Activated naive CD4-positive, alpha-beta T cell treated with anti-CD3 and anti-CD28 coated beads for 36 hours (primary cell): ENCODE measurements around the gene MLIP. TPM values are rescaled to one million over a fixed set of nuclear protein-coding genes. Genes with fewer than 3 reads are reported as not detected.
"Not testable (repeated sequence)": the region's sequence is repeated elsewhere in the genome, so short reads cannot be mapped to it uniquely, and the experiment has no call there.

Experiments
- CTCF ChIA-PET: fragments of 350-600 bp; sonication (Branson Sonifier 250); formaldehyde crosslinking; loops from one replicate; lab custom pipeline; 2021; ENCODE audit warnings: antibody characterized with exemption; lab: Charles Lee
- DNase-seq: peaks from one replicate; pipeline ENCODE4 v3.0.0-alpha.2; 2020
- H3K27ac Mint-ChIP-seq: one replicate; pipeline ENCODE4 v1.8.0; 2021; ENCODE audit warnings: mild to moderate bottlenecking, mixed read lengths
- H3K27me3 Mint-ChIP-seq: one replicate; pipeline ENCODE4 v1.8.0; 2021; ENCODE audit warnings: low read depth, mixed read lengths
- H3K36me3 Mint-ChIP-seq: one replicate; pipeline ENCODE4 v1.8.0; 2021; ENCODE audit warnings: low read depth, mixed read lengths
- H3K4me1 Mint-ChIP-seq: one replicate; pipeline ENCODE4 v1.8.0; 2021; ENCODE audit warnings: low read depth, mixed read lengths
- H3K4me3 Mint-ChIP-seq: one replicate; pipeline ENCODE4 v1.8.0; 2021; ENCODE audit warnings: mild to moderate bottlenecking, moderate library complexity, mixed read lengths
- H3K9me3 Mint-ChIP-seq: one replicate; pipeline ENCODE4 v1.8.0; 2021; ENCODE audit warnings: mixed read lengths
- intact Hi-C: fragments of 100-400 bp; cut with micrococcal nuclease; formaldehyde crosslinking; loops from one replicate; pipeline ENCODE4 v1.15.1; 2023
- total RNA-seq, 2 experiments: library from RNA; stranded (reverse); gene quantifications; one replicate each; pipeline ENCODE4 v1.2.3, GENCODE V29; 2021

Gene MLIP
- total RNA-seq, 2 experiments from 2014 or later = not detected

GRCh38 chr6:54214286-54214685 lies 103.0 kb downstream of the MLIP start:
- no peak overlapping the region for H3K27ac Mint-ChIP-seq
- CTCF ChIA-PET = no interaction called here
- H3K36me3 Mint-ChIP-seq = no peaks in the 10 kb centered on the region
- H3K4me1 Mint-ChIP-seq = no peaks in the 10 kb centered on the region
- intact Hi-C loops = no loop called here
- DNase-seq = no peak
- H3K27me3 Mint-ChIP-seq = no peaks in the 10 kb centered on the region
- no peak overlapping the region for H3K4me3 Mint-ChIP-seq
- H3K9me3 Mint-ChIP-seq = peaks cover 4% of the 10 kb centered on the region

- no peak for DNase-seq
- intact Hi-C loops = no loop called here
- no peak overlapping the region for H3K4me3 Mint-ChIP-seq
- no peaks in the 10 kb centered on the region for H3K36me3 Mint-ChIP-seq
- no peaks in the 10 kb centered on the region for H3K4me1 Mint-ChIP-seq
- H3K9me3 Mint-ChIP-seq = peaks cover 4% of the 10 kb centered on the region
- H3K27me3 Mint-ChIP-seq = no peaks in the 10 kb centered on the region
- no peak overlapping the region for H3K27ac Mint-ChIP-seq
- CTCF ChIA-PET = no interaction called here
Observed at GRCh38 chr6:54216336-54216735, 105.1 kb downstream of the MLIP start.

- no peaks in the 10 kb centered on the region for H3K36me3 Mint-ChIP-seq
- DNase-seq = no peak
- CTCF ChIA-PET = no interaction called here
- H3K9me3 Mint-ChIP-seq = peaks cover 4% of the 10 kb centered on the region
- H3K27ac Mint-ChIP-seq = no peak overlapping the region
- intact Hi-C loops = no loop called here
- H3K27me3 Mint-ChIP-seq = no peaks in the 10 kb centered on the region
- no peak overlapping the region for H3K4me3 Mint-ChIP-seq
- H3K4me1 Mint-ChIP-seq = no peaks in the 10 kb centered on the region
Observed at GRCh38 chr6:54217018-54217417, 105.8 kb downstream of the MLIP start.

GRCh38 chr6:54222217-54222616 lies 111.0 kb downstream of the MLIP start:
- CTCF ChIA-PET = no interaction called here
- H3K9me3 Mint-ChIP-seq = peaks cover 4% of the 10 kb centered on the region
- no peaks in the 10 kb centered on the region for H3K4me1 Mint-ChIP-seq

GRCh38 chr6:54232703-54233102 lies 121.5 kb downstream of the MLIP start:
- Mint-ChIP-seq H3K4me3 (no peak overlapping the region), H3K36me3 (no peaks in the 10 kb centered on the region), H3K9me3 (peaks cover 1% of the 10 kb centered on the region), H3K4me1 (no peaks in the 10 kb centered on the region), H3K27me3 (peaks cover 2% of the 10 kb centered on the region), H3K27ac (no peak overlapping the region)
- no peak for DNase-seq
- intact Hi-C loops = no loop called here
- CTCF ChIA-PET = no interaction called here

More at GRCh38 chr6:54222217-54222616, 111.0 kb downstream of the MLIP start:
- no peaks in the 10 kb centered on the region for H3K27me3 Mint-ChIP-seq
- no peak overlapping the region for H3K27ac Mint-ChIP-seq
- no peaks in the 10 kb centered on the region for H3K36me3 Mint-ChIP-seq
- DNase-seq = no peak
- no peak overlapping the region for H3K4me3 Mint-ChIP-seq
- intact Hi-C loops = no loop called here

GRCh38 chr6:54234539-54234938 lies 123.3 kb downstream of the MLIP start:
- Mint-ChIP-seq H3K4me3 (no peak overlapping the region), H3K27me3 (peaks cover 2% of the 10 kb centered on the region), H3K9me3 (peaks cover 1% of the 10 kb centered on the region), H3K27ac (no peak overlapping the region), H3K36me3 (no peaks in the 10 kb centered on the region), H3K4me1 (no peaks in the 10 kb centered on the region)
- CTCF ChIA-PET = no interaction called here
- DNase-seq = no peak
- intact Hi-C loops = no loop called here

- CTCF ChIA-PET = no interaction called here
- Mint-ChIP-seq H3K27me3 (peaks cover 2% of the 10 kb centered on the region), H3K36me3 (no peaks in the 10 kb centered on the region)
Observed at GRCh38 chr6:54236984-54237383, 125.7 kb downstream of the MLIP start.

GRCh38 chr6:54238396-54238795 lies 127.2 kb downstream of the MLIP start:
- Mint-ChIP-seq H3K27me3 (peaks cover 2% of the 10 kb centered on the region), H3K4me3 (no peak overlapping the region), H3K9me3 (peaks cover 1% of the 10 kb centered on the region), H3K4me1 (no peaks in the 10 kb centered on the region), H3K36me3 (no peaks in the 10 kb centered on the region), H3K27ac (no peak overlapping the region)
- no peak for DNase-seq
- CTCF ChIA-PET = no interaction called here
- intact Hi-C loops = no loop called here

More at GRCh38 chr6:54236984-54237383, 125.7 kb downstream of the MLIP start:
- intact Hi-C loops = no loop called here
- H3K27ac Mint-ChIP-seq = no peak overlapping the region
- peaks cover 1% of the 10 kb centered on the region for H3K9me3 Mint-ChIP-seq
- no peak overlapping the region for H3K4me3 Mint-ChIP-seq
- no peak for DNase-seq
- H3K4me1 Mint-ChIP-seq = no peaks in the 10 kb centered on the region

- Mint-ChIP-seq H3K4me3 (no peak overlapping the region), H3K27ac (no peak overlapping the region), H3K4me1 (no peaks in the 10 kb centered on the region), H3K27me3 (no peaks in the 10 kb centered on the region), H3K36me3 (no peaks in the 10 kb centered on the region), H3K9me3 (no peaks in the 10 kb centered on the region)
- intact Hi-C loops = no loop called here
- CTCF ChIA-PET = no interaction called here
- DNase-seq = no peak
Observed at GRCh38 chr6:54243699-54244098, 132.5 kb downstream of the MLIP start.

- Mint-ChIP-seq H3K36me3 (no peaks in the 10 kb centered on the region), H3K4me1 (no peaks in the 10 kb centered on the region), H3K27me3 (no peaks in the 10 kb centered on the region), H3K27ac (no peak overlapping the region), H3K4me3 (no peak overlapping the region), H3K9me3 (no peaks in the 10 kb centered on the region)
- DNase-seq = no peak
- intact Hi-C loops = no loop called here
- CTCF ChIA-PET = no interaction called here
Observed at GRCh38 chr6:54244430-54244829, 133.2 kb downstream of the MLIP start.

GRCh38 chr6:54245265-54245664 lies 134.0 kb downstream of the MLIP start:
- H3K27me3 Mint-ChIP-seq = no peaks in the 10 kb centered on the region
- H3K4me1 Mint-ChIP-seq = no peaks in the 10 kb centered on the region
- no peaks in the 10 kb centered on the region for H3K9me3 Mint-ChIP-seq
- H3K36me3 Mint-ChIP-seq = no peaks in the 10 kb centered on the region
- no peak overlapping the region for H3K4me3 Mint-ChIP-seq
- no peak for DNase-seq
- CTCF ChIA-PET = no interaction called here
- intact Hi-C loops = no loop called here
- no peak overlapping the region for H3K27ac Mint-ChIP-seq

GRCh38 chr6:54248319-54248718 lies 137.1 kb downstream of the MLIP start:
- no peak overlapping the region for H3K4me3 Mint-ChIP-seq
- CTCF ChIA-PET = no interaction called here
- intact Hi-C loops = no loop called here
- H3K36me3 Mint-ChIP-seq = no peaks in the 10 kb centered on the region
- no peaks in the 10 kb centered on the region for H3K4me1 Mint-ChIP-seq
- DNase-seq = no peak
- no peak overlapping the region for H3K27ac Mint-ChIP-seq
- peaks cover 2% of the 10 kb centered on the region for H3K9me3 Mint-ChIP-seq
- no peaks in the 10 kb centered on the region for H3K27me3 Mint-ChIP-seq

- Mint-ChIP-seq H3K27me3 (no peaks in the 10 kb centered on the region), H3K4me1 (no peaks in the 10 kb centered on the region), H3K27ac (no peak overlapping the region), H3K9me3 (peaks cover 2% of the 10 kb centered on the region), H3K4me3 (no peak overlapping the region), H3K36me3 (no peaks in the 10 kb centered on the region)
- intact Hi-C loops = no loop called here
- CTCF ChIA-PET = no interaction called here
- DNase-seq = no peak
Observed at GRCh38 chr6:54248994-54249393, 137.8 kb downstream of the MLIP start.

GRCh38 chr6:54249812-54250211 lies 138.6 kb downstream of the MLIP start:
- H3K27ac Mint-ChIP-seq, H3K4me3 Mint-ChIP-seq, intact Hi-C loops, CTCF ChIA-PET, H3K9me3 Mint-ChIP-seq, H3K4me1 Mint-ChIP-seq, H3K36me3 Mint-ChIP-seq, DNase-seq, H3K27me3 Mint-ChIP-seq: not testable (repeated sequence)
